ENCODE results near the gene DNAJC15.

DNA sequence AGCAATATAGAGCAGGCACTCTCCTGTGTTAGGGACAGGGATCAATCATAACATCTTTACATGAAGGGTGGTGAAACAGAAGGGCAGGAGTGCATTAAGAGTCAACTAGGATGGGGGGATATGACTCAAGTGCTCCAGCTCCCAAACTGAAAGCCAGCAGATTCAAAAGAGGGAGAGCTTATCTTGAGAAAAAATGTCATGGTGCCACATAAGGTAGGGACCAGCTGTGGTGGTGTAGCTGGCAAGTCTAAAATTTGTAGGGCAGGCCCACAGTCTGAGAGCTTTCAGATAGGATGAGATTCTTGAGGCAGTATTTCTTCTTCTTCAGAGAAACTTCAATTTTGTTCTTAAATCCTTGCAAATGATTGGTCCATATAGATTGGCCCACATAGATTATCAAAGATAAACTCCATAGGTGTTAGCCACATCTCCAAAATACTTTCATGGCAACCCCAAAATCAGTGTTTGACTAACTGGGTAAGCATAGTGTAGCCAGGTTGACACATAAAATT is 19.1 kb downstream of the DNAJC15 start:
- TF ChIP-seq EZH2phosphoT487 (IDR thresholded peaks at IDR 0.05; ENCODE audit: borderline replicate concordance) (no peak), CTCF (IDR thresholded peaks at IDR 0.05 in 2 of 3, conservative IDR thresholded peaks at IDR 0.05 in 1 of 3; ENCODE audit: borderline replicate concordance in 1 of 3, insufficient read depth in 1 of 3, low read depth in 2 of 3, low read length in 2 of 3) (no peak), REST (IDR thresholded peaks at IDR 0.05; ENCODE audit: low read depth) (no peak), RAD21 (IDR thresholded peaks at IDR 0.05; ENCODE audit: low read depth) (no peak), CEBPB (IDR thresholded peaks at IDR 0.05; ENCODE audit: low read depth) (no peak), SIN3A (IDR thresholded peaks at IDR 0.05; ENCODE audit: low read depth) (no peak), SP1 (IDR thresholded peaks at IDR 0.05; ENCODE audit: low read depth) (no peak), YY1 (IDR thresholded peaks at IDR 0.05; ENCODE audit: extremely low read depth, insufficient replicate concordance, low read depth, low read length) (no peak), ZFX (IDR thresholded peaks at IDR 0.05) (no peak), EZH2 (IDR thresholded peaks at IDR 0.05) (no peak), SRF (IDR thresholded peaks at IDR 0.05; ENCODE audit: low read depth) (no peak)

Data from HCT116 (cell line).